Measurements from ENCODE around the gene EFNA2. TPM values are rescaled to one million over a fixed set of nuclear protein-coding genes. Genes with fewer than 3 reads are reported as not detected.

EFNA2 gene
- total and polyA plus RNA-seq, 2 of the 8 experiments (the other 6 are each of a cell fraction or from before 2014, with no cell fraction given): 4.0 to 7.0 TPM

GRCh38 chr19:1310853-1311180 is 25.1 kb downstream of the EFNA2 start:
- Histone ChIP-seq H3K36me3 (ENCODE audit: control insufficient read depth in 2 of 4, insufficient read depth in 4 of 4, low read length in 3 of 4) (no peaks in the 10 kb centered on the region), H3K9me3 (ENCODE audit: insufficient read depth in 2 of 2, low read depth in 1 of 2, low read length in 1 of 2) (no peaks in the 10 kb centered on the region), H3K4me1 (replicated peaks in 1 of 4; ENCODE audit: control insufficient read depth in 3 of 4, insufficient read depth in 4 of 4, low read length in 3 of 4) (peaks cover 0 to 3% (median 0%) of the 10 kb centered on the region in 4 experiments; a peak in 2 of 7 replicates), H2BK120ac (replicated peaks; ENCODE audit: low read depth, low read length) (no peak overlapping the region), H4K91ac (replicated peaks; ENCODE audit: insufficient read length, low read length) (no peak overlapping the region), H3K18ac (ENCODE audit: extremely low read depth, low read length) (no peak overlapping the region), H2AFZ (ENCODE audit: low read length) (no peak overlapping the region), H3K56ac (replicated peaks; ENCODE audit: insufficient read length, low read depth, low read length) (no peak overlapping the region), H3K4me2 (ENCODE audit: insufficient read depth in 1 of 2, low read depth in 2 of 2, low read length in 2 of 2) (no peak overlapping the region), H3K4ac (replicated peaks; ENCODE audit: insufficient read length, low read depth, low read length) (no peak overlapping the region), H2AK5ac (ENCODE audit: low read depth, low read length) (no peak overlapping the region), H3K9ac (replicated peaks in 1 of 4; ENCODE audit: extremely low read depth in 1 of 4, low read depth in 3 of 4, low read length in 3 of 4) (no peak overlapping the region), H4K5ac (ENCODE audit: insufficient read length, low read depth, low read length) (no peak overlapping the region), H3K79me1 (ENCODE audit: low read depth, low read length) (no peaks in the 10 kb centered on the region), H2BK20ac (ENCODE audit: low read length) (no peak overlapping the region), H3K14ac (ENCODE audit: insufficient read length) (no peak overlapping the region), H2BK12ac (ENCODE audit: low read depth, low read length) (no peak overlapping the region), H3K27me3 (replicated peaks in 1 of 4; ENCODE audit: control insufficient read depth in 3 of 4, extremely low read depth in 1 of 4, insufficient read depth in 3 of 4, low read length in 3 of 4) (peaks cover 0 to 2% (median under 1%) of the 10 kb centered on the region in 4 experiments; a peak in 4 of 7 replicates), H3K23me2 (ENCODE audit: low read depth, low read length) (no peaks in the 10 kb centered on the region), H3K79me2 (ENCODE audit: control insufficient read depth in 1 of 2, insufficient read depth in 2 of 2, low read length in 2 of 2) (no peaks in the 10 kb centered on the region), H3K27ac (ENCODE audit: low read depth, low read length) (no peak overlapping the region), H4K20me1 (replicated peaks in 1 of 2; ENCODE audit: control insufficient read depth in 1 of 2, insufficient read depth in 2 of 2, low read length in 2 of 2) (no peaks in the 10 kb centered on the region), H2BK15ac (ENCODE audit: low read length) (no peak overlapping the region), H3K4me3 (ENCODE audit: extremely low read depth in 1 of 4, insufficient read depth in 2 of 4, low read depth in 3 of 4, low read length in 4 of 4) (no peak overlapping the region), H4K8ac (ENCODE audit: extremely low read depth, insufficient read depth, low read length) (no peak overlapping the region), H3K23ac (ENCODE audit: insufficient read length) (no peak overlapping the region), H2BK5ac (ENCODE audit: low read depth, low read length) (no peak overlapping the region)
- DNase-seq (ENCODE audit: low read depth in 1 of 2, low spot score in 2 of 2): no peak
- FAIRE-seq: no peak
- WGBS, 2 experiments (ENCODE audit: extremely low coverage in 1 of 2, insufficient coverage in 1 of 2, insufficient read length in 1 of 2, insufficient replicate concordance in 2 of 2, low coverage in 1 of 2, low lambda C conversion rate in 2 of 2, missing lambda C conversion rate in 1 of 2): 94% methylated on average over 14 of the region's 18 CpGs; no CpG with 5 or more reads in 1 of the 2 experiments
- POLR2A ChIA-PET (ENCODE audit: partially characterized antibody): interaction anchor here (1.1 to 4.0 kb wide), 4 partner anchors 13 to 133 kb away, joined by 3 to 18 read pairs (median 4); partner anchors contain the start of gene CIRBP
- CTCF ChIA-PET (ENCODE audit: partially characterized antibody): interaction anchor here (0.6 to 1.8 kb wide), 6 partner anchors 11 to 100 kb away, joined by 3 to 6 read pairs (median 4); no protein-coding TSS in a partner anchor
- no peak for TF ChIP-seq NANOG (IDR thresholded peaks at IDR 0.05; ENCODE audit: insufficient read depth, low read depth, low read length, poor library complexity, severe bottlenecking)
- TF ChIP-seq EP300 (IDR thresholded peaks at IDR 0.05; ENCODE audit: borderline replicate concordance in 1 of 2, low read depth in 2 of 2, low read length in 2 of 2): no peak
- TF ChIP-seq PHF8 (conservative IDR thresholded peaks at IDR 0.05; ENCODE audit: low read depth, low read length): no peak
- no peak for TF ChIP-seq GABPA (IDR thresholded peaks at IDR 0.05; ENCODE audit: borderline replicate concordance, insufficient read depth, low read length)
- no peak for TF ChIP-seq BRCA1 (IDR thresholded peaks at IDR 0.05; ENCODE audit: low read depth, low read length)
- no peak for TF ChIP-seq TCF12 (IDR thresholded peaks at IDR 0.05; ENCODE audit: low read depth, low read length)
- no peak for TF ChIP-seq YY1 (IDR thresholded peaks at IDR 0.05; ENCODE audit: low read depth, low read length)
- TF ChIP-seq RAD21 (IDR thresholded peaks at IDR 0.05 in 1 of 2, conservative IDR thresholded peaks at IDR 0.05 in 1 of 2; ENCODE audit: low read depth in 2 of 2, low read length in 2 of 2): no peak
- no peak for TF ChIP-seq CTCF (IDR thresholded peaks at IDR 0.05; ENCODE audit: control extremely low read depth in 1 of 3, insufficient read depth in 1 of 3, low read depth in 1 of 3, low read length in 3 of 3)
- TF ChIP-seq RBBP5 (IDR thresholded peaks at IDR 0.05; ENCODE audit: borderline replicate concordance, low read depth, low read length): no peak
- no peak for TF ChIP-seq JUND (IDR thresholded peaks at IDR 0.05; ENCODE audit: low read length)
